Type B pancreatic cell (in vitro differentiated cells): Measurements from ENCODE around the gene ROS1. TPM values are rescaled to one million over a fixed set of nuclear protein-coding genes. Genes with fewer than 3 reads are reported as not detected.

ENCODE experiments used
- DNase-seq: peaks from one replicate; pipeline ENCODE4 v3.0.0; 2021; ENCODE audit warnings: mixed read lengths; ENCODE audit not compliant: unreplicated experiment; ENCODE audit errors: extremely low spot score
- H3K27ac Mint-ChIP-seq: 2 replicates; pipeline ENCODE4 v1.8.0; 2021; ENCODE audit warnings: mild to moderate bottlenecking, mixed read lengths
- H3K27me3 Mint-ChIP-seq: 2 replicates; pipeline ENCODE4 v1.8.0; 2021; ENCODE audit warnings: mixed read lengths
- H3K36me3 Mint-ChIP-seq: 2 replicates; pipeline ENCODE4 v1.8.0; 2021; ENCODE audit warnings: mixed read lengths
- H3K4me1 Mint-ChIP-seq: one replicate; pipeline ENCODE4 v1.8.0; 2021; ENCODE audit warnings: mixed read lengths; ENCODE audit not compliant: unreplicated experiment
- H3K4me3 Mint-ChIP-seq: 2 replicates; pipeline ENCODE4 v1.8.0; 2021; ENCODE audit warnings: mild to moderate bottlenecking, mixed read lengths
- H3K9me3 Mint-ChIP-seq: 2 replicates; pipeline ENCODE4 v1.8.0; 2021; ENCODE audit warnings: mixed read lengths
- CTCF ChIP-seq: fragments of 200-600 bp; sonication (generic); conservative IDR thresholded peaks from 2 replicates; pipeline ENCODE4 v1.5.0; 2021; ENCODE audit warnings: antibody characterized with exemption, mild to moderate bottlenecking
- total RNA-seq: library from RNA; stranded (reverse); gene quantifications from 2 replicates; pipeline ENCODE4 v1.2.1, GENCODE V29; 2021; ENCODE audit warnings: low replicate concordance

ROS1 gene
- total RNA-seq, 1 donor from 2014 or later = 0.19 TPM

- H3K9me3 Mint-ChIP-seq = no peaks in the 10 kb centered on the region
- no peaks in the 10 kb centered on the region for H3K36me3 Mint-ChIP-seq
- TF ChIP-seq CTCF = no peak
- no peak overlapping the region for H3K4me3 Mint-ChIP-seq
- no peak for DNase-seq
- H3K4me1 Mint-ChIP-seq = no peaks in the 10 kb centered on the region
- no peak overlapping the region for H3K27ac Mint-ChIP-seq
- no peaks in the 10 kb centered on the region for H3K27me3 Mint-ChIP-seq
Observed at GRCh38 chr6:117397536-117398227, 28.1 kb downstream of the ROS1 start.

GRCh38 chr6:117396228-117396627, 29.5 kb downstream of the ROS1 start:
- no peak for TF ChIP-seq CTCF
- no peak for DNase-seq
- H3K27ac Mint-ChIP-seq = no peak overlapping the region
- no peaks in the 10 kb centered on the region for H3K36me3 Mint-ChIP-seq
- H3K4me3 Mint-ChIP-seq = no peak overlapping the region
- no peaks in the 10 kb centered on the region for H3K4me1 Mint-ChIP-seq
- peaks cover 2% of the 10 kb centered on the region for H3K27me3 Mint-ChIP-seq
- H3K9me3 Mint-ChIP-seq = no peaks in the 10 kb centered on the region

- H3K9me3 Mint-ChIP-seq = no peaks in the 10 kb centered on the region
- H3K27ac Mint-ChIP-seq = no peak overlapping the region
- no peaks in the 10 kb centered on the region for H3K4me1 Mint-ChIP-seq
- H3K4me3 Mint-ChIP-seq = no peak overlapping the region
- peaks cover 3% of the 10 kb centered on the region for H3K27me3 Mint-ChIP-seq
- no peaks in the 10 kb centered on the region for H3K36me3 Mint-ChIP-seq
- no peak for TF ChIP-seq CTCF
- DNase-seq = no peak
Observed at GRCh38 chr6:117395164-117395563, 30.6 kb downstream of the ROS1 start.

- H3K4me3 Mint-ChIP-seq = no peak overlapping the region
- H3K4me1 Mint-ChIP-seq = no peaks in the 10 kb centered on the region
- no peaks in the 10 kb centered on the region for H3K9me3 Mint-ChIP-seq
- no peak overlapping the region for H3K27ac Mint-ChIP-seq
- no peak for TF ChIP-seq CTCF
- peaks cover 3% of the 10 kb centered on the region for H3K27me3 Mint-ChIP-seq
- H3K36me3 Mint-ChIP-seq = no peaks in the 10 kb centered on the region
- no peak for DNase-seq
Observed at GRCh38 chr6:117393045-117393444, 32.7 kb downstream of the ROS1 start.

- Mint-ChIP-seq H3K27ac (no peak overlapping the region), H3K4me3 (no peak overlapping the region), H3K36me3 (no peaks in the 10 kb centered on the region), H3K4me1 (no peaks in the 10 kb centered on the region), H3K9me3 (no peaks in the 10 kb centered on the region), H3K27me3 (peaks cover 3% of the 10 kb centered on the region)
- TF ChIP-seq CTCF = no peak
- DNase-seq = no peak
Observed at GRCh38 chr6:117391874-117392583, 33.7 kb downstream of the ROS1 start.
